Superior temporal gyrus (tissue), 1 donor: ENCODE data around the gene GPATCH11.

Experiments
- DNase-seq: peaks from one replicate; pipeline ENCODE4 v3.0.0-alpha.2; 2016; ENCODE audit errors: extremely low spot score

GPATCH11 gene

DNA sequence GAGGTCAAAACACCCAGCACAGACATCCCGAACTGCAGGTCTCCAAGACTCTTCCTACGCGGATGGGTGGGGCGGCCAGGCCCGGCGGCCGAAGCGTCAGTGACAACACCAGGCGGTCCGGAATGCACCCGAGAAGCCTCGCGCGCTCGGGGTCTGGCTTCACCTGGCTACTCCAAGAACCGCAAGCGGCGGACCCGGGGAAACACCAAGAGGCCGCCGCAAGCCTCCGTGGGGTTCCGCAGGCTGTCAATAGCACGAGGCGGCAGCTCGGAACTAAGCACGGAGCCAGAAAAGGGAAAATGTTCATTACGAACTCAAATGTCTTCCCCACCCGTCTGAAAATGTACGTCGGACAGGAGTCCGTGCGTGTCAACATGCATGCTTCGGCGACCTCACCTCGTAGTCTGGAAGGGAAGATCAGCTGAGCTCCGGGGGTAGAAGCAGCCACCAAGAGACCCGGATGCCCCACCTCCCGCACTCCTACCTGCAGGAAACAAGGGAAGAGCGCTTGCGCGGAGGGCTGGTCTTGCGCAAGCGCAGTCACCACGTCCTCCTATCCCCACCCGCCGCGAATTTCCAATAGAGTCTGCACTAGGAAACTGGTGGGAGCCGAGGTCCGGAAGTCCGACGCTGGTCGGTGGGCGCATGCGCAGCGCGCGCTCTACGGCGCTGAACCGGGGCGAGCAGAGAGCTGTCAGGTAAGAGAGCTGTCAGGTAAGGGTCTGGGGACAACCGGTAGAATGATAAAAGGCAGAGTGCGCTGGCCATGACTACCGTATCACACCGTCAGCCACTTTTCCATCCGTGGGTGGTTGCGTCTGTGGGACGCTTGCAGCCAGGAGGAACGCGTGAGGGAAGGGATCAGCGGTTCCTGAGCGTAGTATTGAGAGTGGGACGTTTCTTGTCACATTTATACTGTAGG is at the start of gene GPATCH11, which contains the start of gene HEATR5B:
GPATCH11 (plus strand) TSS at position 646 of the 922 bp plus-strand sequence. CDS start 3,864 bp downstream, outside the sequence.
HEATR5B (minus strand) TSS at position 500 of the 922 bp plus-strand sequence. CDS start 958 bp downstream, outside the sequence.
- peak; percentile 98 for DNase-seq

DNA sequence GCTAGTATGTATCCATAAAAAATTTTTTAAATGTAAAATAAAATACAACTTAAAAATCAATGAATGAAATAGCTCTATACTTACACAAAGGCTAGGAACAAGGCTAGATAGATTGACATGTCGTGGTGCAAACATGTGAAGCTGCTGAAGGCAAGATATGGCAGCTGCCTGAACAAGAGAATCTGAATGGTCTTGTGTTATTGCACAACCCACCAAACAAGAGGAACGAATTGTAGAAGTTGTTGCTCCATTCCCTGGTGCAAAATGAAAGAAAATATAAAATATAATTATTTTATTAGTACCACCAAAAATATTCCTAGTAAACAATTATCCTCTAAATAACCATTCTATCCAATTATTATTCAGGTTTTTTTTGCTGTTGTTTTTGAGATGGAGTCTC is 46.5 kb upstream of the GPATCH11 start:
- DNase-seq, result no peak

DNA sequence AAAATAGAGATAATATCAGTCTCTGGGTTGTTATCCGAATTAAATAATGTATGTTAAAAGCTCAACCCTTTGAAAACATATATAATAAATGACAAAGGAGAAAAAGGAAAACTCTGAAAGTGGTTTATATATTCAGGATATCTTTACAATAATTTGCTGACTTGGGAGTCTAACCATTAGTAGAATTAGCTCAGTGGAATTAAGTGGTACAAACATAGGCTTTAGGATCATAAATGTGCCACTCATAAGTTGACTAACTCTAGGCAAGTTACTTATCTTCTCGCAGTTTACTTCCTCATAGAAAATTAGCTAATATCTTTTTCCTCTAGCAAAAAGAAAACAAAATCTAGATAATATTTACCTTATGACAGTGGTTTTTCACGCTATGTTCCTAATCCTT is 44.7 kb upstream of the GPATCH11 start:
- no peak for DNase-seq

DNA sequence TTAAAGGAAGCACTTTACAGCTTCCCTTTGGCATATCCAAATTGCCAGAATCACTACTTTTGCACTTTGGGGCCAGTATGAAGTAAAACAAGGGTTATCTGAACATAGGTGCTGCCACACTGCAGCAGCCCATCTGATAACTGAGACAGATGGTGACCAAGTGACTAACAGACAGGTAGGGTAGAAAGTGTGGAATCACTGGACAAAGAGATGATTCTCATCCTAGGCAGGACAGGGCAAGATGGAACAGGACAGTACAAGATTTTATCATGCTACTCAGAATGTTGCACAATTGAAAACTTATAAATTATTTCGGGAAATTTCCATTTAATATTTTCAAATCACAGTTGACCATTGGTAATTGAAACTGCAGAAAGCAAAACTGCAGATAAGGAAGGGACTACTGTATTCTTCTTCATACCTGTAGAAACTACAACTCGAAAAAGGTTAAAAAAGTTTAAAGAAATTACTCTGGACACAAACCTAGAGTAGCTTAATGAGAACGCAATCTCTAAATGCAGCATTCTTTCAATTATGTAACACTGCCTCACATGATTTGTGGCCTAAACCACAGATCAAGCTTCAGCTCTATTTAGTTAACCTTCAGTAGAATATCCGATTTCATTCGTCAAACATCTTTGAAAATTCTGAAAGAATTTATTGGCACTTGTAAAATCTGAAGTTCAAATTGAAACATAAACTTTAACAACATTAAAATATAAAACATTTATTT is 31.6 kb upstream of the GPATCH11 start:
- no peak for DNase-seq

DNA sequence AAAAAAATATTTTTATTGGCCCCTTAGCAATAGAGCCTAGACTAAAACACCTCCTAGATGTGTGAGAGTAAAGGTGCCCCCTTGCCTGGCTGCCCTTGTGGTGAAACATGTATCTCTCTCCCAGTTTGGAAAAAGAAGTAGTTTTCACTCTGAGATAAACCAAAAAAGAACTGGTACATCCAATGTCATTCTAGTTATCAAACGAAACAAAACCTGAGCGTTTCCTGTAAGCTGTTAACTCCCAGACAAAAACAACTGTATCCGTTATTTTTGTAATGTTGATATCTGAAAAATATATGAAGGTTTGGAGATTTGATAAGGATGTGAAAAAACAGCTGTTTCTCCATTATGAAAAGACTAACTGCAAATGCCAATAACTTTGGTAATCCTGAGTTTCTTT is 24.5 kb upstream of the GPATCH11 start:
- no peak for DNase-seq

DNA sequence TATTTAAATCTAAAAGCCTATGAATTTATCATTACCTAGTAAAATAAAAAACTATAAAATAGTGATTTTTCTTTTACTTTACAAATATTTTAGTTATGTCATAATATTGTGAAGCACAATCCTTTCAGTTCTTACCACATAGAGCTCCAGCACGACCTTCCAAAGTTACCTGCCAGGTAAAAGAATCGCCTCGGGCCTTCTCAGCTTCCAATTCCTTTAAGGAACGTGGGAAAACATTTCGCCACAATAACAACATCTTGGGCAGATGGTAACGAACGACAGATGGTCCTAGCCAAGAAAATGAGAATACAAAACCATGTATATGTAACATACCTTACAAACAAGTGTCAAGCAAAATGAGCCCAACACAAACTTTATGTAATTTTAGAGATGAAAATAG is 23.9 kb upstream of the GPATCH11 start:
- no peak for DNase-seq

DNA sequence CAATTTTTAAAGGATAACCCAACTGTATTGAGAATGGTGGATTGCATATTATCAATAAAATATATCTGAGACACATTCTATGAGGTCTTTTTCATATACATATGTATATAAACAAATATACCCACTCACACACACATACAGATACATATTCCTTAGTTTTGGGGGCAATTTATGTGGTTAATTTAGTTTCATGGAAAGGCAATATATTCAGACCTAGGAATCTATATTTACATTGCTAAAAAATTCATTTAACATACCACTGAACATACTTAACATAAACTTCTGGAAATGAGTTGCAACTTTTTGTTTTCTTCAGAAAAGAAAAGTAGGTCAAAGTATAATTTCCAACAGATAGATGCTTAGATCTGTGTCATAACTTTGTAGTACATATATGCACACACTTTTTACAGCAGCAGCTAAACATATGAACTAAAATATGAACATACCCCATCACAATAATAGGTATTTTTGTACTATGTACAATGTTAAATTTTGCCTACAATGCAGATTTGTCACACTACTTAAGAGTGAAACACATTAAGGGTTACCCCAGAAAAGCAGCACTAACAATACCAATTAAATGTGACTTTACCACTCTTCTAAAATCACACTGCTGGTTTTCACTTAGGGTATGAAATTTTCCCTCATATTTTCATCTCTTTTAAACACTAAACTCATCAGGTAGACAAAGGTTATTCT is 23.2 kb upstream of the GPATCH11 start:
- DNase-seq, result no peak

DNA sequence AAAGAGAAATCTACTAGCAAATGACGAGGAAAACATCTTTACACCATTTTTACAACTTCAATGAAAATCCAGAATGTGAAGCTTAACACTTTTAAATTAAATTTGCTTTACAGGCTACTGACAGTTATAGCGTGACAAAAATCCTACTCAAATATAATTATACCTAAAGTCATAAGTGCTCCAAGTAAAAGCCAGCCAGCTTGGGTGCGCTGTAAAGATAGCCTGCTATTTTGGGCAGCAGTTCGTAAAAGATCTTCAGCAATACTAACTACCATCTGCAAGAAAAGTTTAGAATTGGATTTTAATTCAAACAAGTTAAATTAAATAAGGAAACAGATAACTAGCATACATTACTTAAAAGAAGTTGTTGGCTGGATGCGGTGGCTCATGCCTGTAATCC is 22.5 kb upstream of the GPATCH11 start:
- DNase-seq, result no peak

DNA sequence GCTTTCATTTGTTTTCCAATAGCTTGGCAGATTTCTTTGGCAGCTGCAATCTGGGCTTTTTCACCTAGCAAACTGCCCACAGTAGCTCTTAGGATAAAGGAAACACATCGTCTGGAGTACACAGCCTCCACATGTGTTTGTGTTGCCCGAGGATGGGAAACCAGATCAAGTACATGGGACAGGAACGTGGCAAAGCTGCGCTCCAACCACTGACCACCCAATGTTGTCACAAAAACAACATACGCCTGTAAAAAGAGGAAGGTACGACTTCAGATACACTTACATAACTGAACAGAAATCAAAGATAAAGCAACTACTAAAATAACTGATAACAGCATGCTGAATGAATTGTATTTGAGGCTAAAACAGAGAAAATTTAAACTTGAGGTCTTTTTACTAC is 15.6 kb upstream of the GPATCH11 start:
- no peak for DNase-seq

DNA sequence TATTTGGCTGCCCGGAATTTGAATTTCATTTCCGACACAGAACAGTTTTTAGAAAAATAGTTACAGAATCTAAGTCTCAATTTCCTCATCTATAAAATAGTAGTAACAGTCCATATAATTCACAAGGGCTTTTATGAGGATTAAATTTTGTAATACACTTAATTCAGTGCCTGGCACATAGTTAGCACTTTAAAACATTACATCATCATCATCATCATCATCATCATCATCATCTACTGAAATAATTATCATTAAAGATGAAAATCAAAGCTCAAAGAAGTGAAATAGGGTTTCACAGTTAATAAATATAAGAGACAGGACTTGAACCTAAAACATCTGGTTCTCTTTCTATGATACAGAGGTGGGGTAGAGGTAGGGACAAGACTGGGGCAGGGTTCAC is 13.4 kb upstream of the GPATCH11 start:
- no peak for DNase-seq

DNA sequence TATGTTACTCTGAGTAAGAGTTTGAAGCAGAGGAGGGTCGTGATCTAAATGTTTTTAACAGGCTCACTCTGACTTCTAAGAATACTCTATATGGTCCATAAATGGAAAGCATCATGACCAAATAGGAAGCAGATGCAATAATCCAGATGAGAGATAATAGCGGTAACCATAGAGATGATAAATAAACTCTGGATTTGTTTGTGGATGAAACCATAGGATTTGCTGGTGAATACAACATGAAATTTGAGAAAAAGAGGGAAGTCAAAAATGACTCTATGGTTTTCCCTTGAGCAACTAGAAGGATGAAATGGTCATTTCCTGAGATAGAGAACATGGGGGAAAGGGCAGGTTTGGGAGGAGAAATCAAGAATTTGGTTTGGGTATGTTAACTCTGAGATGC is 4.1 kb upstream of the GPATCH11 start:
- no peak for DNase-seq

DNA sequence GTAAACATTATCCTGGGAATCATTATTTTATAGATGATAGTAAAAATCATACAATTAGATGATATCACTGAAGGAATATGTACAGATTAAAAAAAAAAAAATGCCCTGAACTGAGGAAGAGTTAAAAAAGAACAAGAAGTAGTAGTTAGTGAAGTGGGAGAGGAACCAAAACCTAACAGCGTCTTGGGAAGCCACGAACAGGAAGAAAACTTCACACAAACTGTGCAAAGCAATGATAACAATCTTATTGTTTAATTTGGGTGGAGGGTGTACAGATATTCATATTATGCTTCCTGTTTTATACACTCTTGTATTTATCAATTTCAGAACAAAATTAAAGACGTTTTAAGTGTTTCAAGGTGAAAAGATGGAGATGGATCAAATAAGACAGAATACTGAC is 3.6 kb upstream of the GPATCH11 start:
- DNase-seq, result no peak

DNA sequence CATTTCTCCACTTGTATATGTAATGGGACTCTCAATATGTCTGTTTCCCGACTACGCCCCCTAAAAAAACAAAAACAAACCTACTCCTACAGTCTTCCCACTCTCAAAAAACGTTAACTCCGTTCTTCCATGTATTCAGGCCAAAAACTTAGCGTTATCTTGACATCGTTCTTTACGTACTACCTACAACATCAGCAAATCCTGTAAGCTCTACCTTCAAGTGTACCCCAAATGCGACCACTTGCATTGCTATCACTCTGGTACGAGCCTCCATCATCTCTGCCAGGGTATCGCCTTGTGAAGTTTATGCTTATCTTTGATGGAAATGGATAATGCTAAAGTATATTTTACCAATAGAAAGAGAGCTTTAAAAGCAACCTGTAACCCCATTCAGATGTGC is 479 bp downstream of the GPATCH11 start:
- DNase-seq, result no peak

DNA sequence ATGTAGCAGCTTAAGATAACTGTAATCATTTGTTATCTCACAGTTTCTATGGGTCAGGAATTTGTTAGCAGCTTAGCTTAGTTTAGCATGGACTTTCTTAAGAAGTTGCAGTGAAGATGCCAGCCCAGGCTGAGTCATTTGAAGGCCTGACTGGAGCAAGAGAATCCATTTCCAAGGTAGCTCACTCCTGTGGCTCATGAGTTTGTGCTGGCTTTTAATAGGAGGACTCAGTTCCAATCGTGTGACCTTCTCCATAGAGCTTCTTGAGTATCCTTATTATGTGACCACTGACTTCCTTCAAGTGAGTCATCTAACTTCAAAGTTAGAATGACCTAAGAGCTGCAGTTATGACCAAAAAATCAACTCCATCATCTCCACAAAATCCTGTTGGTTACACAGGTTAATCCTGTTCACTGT is 1.4 kb downstream of the GPATCH11 start:
- no peak for DNase-seq

DNA sequence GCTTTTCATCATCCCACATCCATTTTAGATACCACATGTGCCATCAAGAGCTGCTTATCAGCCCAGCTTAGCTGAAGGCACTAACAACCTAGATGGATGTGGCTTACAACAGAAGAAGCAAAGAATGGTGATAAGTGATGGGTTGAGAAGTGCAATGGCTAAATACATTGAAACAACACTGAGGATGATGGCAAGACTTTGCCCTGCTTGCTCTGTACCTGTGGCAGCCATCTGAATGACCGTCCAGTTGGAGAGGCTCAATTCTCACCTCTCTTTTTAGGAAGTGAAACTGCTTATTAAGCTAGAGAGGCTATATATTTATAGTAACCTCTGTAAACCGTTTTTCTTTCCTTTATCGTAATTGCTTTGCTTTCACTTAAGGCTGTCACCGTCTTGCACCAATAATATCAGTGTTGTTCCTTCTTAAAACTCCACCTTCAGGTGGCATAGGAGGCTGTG is 5.7 kb downstream of the GPATCH11 start:
- no peak for DNase-seq

DNA sequence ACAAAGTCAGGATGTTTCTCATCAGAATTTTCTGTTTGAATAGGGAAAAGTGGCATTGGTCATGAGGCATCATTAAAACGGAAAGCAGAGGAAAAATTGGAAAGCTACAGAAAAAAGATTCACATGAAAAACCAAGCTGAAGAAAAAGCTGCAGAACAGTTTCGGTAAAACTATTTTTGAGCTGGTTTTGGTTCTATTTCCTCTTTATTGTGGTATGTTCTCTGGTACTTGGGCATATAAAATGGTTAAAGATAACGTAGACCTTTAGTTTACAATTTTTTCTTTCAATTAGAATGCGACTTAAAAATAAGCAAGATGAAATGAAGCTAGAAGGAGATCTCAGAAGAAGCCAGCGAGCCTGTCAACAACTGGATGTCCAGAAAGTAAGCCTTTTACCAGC is 7.6 kb downstream of the GPATCH11 start:
- DNase-seq, result no peak

DNA sequence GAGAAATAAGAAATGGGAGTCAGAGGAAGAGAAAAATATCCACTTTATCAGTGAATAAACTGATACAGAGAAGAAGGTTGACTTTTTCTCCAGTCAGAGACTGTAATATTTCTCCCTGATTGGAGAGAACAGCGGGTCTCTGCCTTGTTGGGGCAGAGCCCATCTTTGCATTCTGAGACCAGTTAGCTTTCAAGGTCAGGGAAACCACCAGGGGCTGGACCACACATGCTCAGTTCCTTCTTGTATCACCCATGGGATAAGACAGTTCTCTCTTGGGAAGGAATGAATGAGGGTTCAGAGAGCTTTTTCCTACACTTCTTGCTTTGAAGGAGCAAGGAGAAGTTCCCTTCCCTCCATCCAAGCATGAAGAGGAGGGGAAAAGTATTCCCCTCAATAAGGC is 12.2 kb downstream of the GPATCH11 start:
- no peak for DNase-seq

DNA sequence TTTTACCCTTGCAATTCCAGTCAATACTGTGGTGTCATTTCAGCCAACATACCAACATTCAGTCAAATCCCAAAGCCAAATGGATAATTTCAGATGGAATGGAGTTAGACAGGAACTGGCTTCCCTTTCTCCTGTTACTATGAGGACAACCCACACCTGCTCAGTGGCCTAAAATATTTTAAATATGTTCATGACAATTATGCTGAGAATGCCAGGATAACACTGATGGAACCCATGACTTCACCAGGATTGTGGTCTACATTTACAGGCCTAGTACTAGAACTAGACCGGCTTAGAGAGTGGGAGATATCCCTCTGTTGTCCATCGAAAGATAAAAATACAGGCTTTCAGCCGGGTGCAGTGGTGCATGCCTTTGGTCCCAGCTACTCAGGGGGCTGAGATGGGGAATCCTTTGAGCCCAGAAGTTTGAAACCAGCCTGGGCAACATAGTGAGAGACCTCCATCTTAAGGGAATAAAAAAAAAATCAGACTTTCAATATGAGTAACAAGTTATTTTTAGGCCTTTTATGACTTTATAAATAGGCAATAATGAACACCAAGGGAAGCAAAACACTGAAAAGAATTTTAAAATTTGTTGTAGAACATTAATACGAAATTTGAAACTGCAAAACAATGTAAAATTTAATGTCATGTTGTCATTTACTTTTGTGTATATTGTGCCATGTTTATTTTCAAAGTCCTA is 14.2 kb downstream of the GPATCH11 start:
- DNase-seq, result no peak

DNA sequence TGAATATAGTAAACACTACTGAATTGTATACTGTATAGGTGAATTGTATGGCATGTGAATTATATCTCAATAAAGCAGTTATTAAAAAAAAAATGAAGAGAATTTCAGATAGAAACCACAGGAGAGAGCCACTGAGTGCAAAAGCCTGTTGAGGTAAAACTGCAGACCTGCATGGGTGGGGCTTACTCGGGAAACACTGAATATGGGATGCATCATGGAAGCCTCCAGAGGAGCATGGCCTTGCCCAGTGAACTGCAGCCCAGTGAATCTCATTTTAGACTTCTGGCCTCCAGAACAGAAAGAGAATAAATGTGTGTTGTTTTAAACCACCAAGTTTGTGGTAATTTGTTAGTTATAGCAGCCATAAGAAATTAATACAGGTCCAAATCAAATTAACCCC is 15.7 kb downstream of the GPATCH11 start:
- no peak for DNase-seq

DNA sequence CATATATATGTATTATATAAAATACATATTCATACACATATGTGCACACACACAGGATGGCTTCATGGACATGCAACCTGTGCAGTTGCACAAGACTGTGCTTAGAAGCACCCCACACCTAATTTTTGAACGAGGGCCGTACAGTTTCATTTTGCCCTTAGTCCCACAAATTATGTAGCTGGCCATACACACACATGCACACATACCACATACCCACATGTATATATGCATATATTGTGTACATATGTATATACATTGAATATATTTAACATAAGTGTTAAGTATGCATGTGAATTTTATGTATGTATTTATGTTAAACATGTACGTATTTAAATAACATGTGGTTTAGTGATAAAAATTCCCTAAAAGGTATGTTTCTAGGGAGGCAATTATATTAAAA is 18.3 kb downstream of the GPATCH11 start:
- no peak for DNase-seq

DNA sequence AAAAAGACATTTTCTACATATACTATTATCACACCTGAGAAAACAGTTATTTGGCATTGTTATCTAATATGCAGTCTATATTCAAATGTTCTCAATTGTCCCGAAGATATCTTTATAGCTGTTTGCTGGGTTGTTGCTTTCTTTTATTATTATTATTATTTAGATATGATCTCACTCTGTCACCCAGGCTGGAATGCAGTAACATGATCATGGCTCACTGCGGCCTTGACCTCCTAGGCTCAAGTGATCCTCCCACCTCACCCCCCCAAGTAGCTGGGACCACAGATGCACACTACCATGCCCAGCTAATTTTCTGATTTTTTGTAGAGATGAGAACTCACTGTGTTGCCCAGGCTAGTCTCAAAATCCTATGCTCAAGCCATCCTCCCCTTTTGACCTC is 19.9 kb downstream of the GPATCH11 start:
- no peak for DNase-seq

DNA sequence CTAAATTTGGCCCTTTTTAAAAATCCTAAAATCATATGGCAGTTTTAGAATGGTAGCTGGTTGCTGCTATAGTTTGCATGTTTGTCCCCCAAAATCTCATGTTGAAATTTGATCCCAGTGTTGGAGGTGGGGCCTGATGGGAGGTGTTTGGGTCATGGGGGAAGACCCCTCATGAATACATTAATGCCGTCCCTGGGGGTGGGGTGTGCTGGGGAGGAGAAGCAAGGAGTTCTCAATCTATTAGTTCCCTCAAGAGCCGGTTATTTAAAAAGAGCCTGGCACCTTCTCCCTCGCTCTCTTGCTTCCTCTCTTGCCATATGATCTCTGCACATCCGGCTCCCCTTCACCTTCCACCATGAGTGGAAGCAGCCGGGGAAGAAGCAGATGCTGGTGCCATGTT is 20.8 kb downstream of the GPATCH11 start:
- no peak for DNase-seq
